K562 treated with DMSO at 1 percent for 12 hours (cell line): ENCODE results near the gene QSER1. TPM values are rescaled to one million over a fixed set of nuclear protein-coding genes. Genes with fewer than 3 reads are reported as not detected.

ENCODE experiments used
- total RNA-seq: library from RNA; unstranded; fragments of 300-600 nt; gene quantifications from 2 replicates; pipeline ENCODE4 v1.2.3, GENCODE V29; 2022; ENCODE audit not compliant: insufficient read depth

Gene QSER1
- total RNA-seq, result 2.2 and 16.7 TPM in 2 replicates

GRCh38 chr11:32892355-32893092 is at the start of gene QSER1:
Gene QSER1, plus strand, starts transcription at chr11:32892811. Its CDS starts 315 bp downstream, at chr11:32893126.

GRCh38 chr11:33015621-33016551 is 123.3 kb downstream of the QSER1 start, which contains the start of gene DEPDC7:
Gene DEPDC7, plus strand, starts transcription at chr11:33015878. Its CDS starts 78 bp downstream, at chr11:33015956.

Other genes starting within 250 kb of the QSER1 start
- gene CCDC73, start 98.1 kb upstream of the QSER1 start, total RNA-seq, result not detected in 2 replicates
- not detected in 2 replicates for gene PRRG4, start 62.9 kb upstream of the QSER1 start, total RNA-seq
- gene DEPDC7, start 123.1 kb downstream of the QSER1 start, total RNA-seq, result 3.0 and 7.3 TPM in 2 replicates
- gene TCP11L1, start 146.8 kb downstream of the QSER1 start, total RNA-seq, result 1.2 and 6.0 TPM in 2 replicates